Esophagus (tissue), 2 donors: ENCODE data around the gene LDLRAD4. TPM values are rescaled to one million over a fixed set of nuclear protein-coding genes. Genes with fewer than 3 reads are reported as not detected.

Experiments
- H3K27ac ChIP-seq, 2 donors: one replicate each; pipeline ENCODE4 v1.5.1; 2013; ENCODE audit warnings: low read depth in 2 of 2, mild to moderate bottlenecking in 2 of 2, inconsistent platforms in 1 of 2, low read length in 1 of 2, moderate library complexity in 1 of 2
- H3K27me3 ChIP-seq, 2 donors: one replicate each; pipeline ENCODE4 v1.6.1; 2013; ENCODE audit warnings: low read length in 2 of 2, control low read depth in 1 of 2, mild to moderate bottlenecking in 1 of 2; ENCODE audit not compliant: insufficient read depth in 2 of 2, control insufficient read depth in 1 of 2
- H3K36me3 ChIP-seq, 2 donors: one replicate each; pipeline ENCODE4 v1.6.1; 2013; ENCODE audit warnings: low read length in 1 of 2; ENCODE audit not compliant: control insufficient read depth in 2 of 2, insufficient read depth in 2 of 2
- H3K4me1 ChIP-seq, 2 donors: one replicate each; pipeline ENCODE4 v1.6.1; 2013; ENCODE audit warnings: low read length in 1 of 2; ENCODE audit not compliant: control insufficient read depth in 2 of 2, insufficient read depth in 2 of 2
- H3K4me3 ChIP-seq, 2 donors: one replicate each; pipeline ENCODE4 v1.5.1; 2013; ENCODE audit warnings: low read length in 2 of 2, mild to moderate bottlenecking in 2 of 2, low read depth in 1 of 2, moderate library complexity in 1 of 2
- H3K9me3 ChIP-seq, 2 donors: one replicate each; pipeline ENCODE4 v1.6.1; 2013; ENCODE audit warnings: mild to moderate bottlenecking in 2 of 2, low read depth in 1 of 2, low read length in 1 of 2, moderate library complexity in 1 of 2; ENCODE audit not compliant: control insufficient read depth in 2 of 2, insufficient read depth in 1 of 2
- WGBS, 2 donors: extraction: QIAGEN DNeasy Blood & Tissue Kit; methylation state at CpG; one replicate each; pipeline ENCODE4 v1.1.7; 2013; 5-methylcytosine and 5-hydroxymethylcytosine counted together
- polyA plus RNA-seq, 2 donors: library from polyadenylated mRNA; stranded (reverse); fragments of 200-250 nt; gene quantifications; one replicate each; pipeline ENCODE4 v1.2.3, GENCODE V29; 2013
- donor health status: healthy with polysubstance abuse.
- donor health status: Bipolar disorder and iron deficiency.

LDLRAD4 gene
- polyA plus RNA-seq, 2 donors: 0.79 to 0.99 TPM

DNA sequence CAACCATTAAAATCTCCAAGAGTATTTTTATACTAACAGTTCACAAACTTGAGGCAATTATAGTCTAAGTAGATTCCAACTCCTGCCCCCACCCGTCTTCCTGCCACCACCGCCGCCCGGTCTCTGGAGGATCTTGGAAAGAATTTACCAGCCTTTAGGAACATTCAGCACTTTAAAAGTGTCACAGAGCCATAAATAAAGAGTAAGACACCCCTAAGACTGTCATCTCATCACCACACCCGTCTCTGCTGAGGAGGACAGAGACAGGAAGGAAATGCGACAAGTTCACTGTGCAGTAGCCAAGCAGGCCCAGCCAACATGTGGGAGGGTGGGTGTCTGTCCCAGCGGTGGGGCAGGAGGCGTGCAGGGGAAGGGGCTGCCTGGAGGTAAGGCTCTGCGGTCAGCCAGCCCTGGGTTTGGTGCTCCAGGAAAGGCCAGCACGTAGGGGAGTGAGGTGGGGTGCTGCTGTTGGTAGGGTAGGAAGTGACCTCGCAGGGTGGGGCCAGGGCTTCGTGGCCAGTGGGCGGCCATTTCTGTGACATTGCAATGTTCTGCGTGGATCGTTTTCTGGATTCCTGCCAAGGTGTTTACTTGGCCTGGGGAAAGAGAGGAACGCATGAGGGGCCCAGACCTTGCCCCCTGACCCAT, 396.2 kb downstream of the LDLRAD4 start:
- no peaks in the 10 kb centered on the region for H3K36me3 ChIP-seq
- H3K4me3 ChIP-seq: no peak overlapping the region
- H3K4me1 ChIP-seq: peaks cover 4 to 6% of the 10 kb centered on the region in 2 donors
- peaks cover 0 to 3% of the 10 kb centered on the region in 2 donors for H3K27me3 ChIP-seq
- 61 to 66% methylated on average over 16 of the region's 16 CpGs for WGBS, 2 donors
- no peaks in the 10 kb centered on the region for H3K9me3 ChIP-seq
- H3K27ac ChIP-seq: peak overlapping the region; percentile 28 to 60

DNA sequence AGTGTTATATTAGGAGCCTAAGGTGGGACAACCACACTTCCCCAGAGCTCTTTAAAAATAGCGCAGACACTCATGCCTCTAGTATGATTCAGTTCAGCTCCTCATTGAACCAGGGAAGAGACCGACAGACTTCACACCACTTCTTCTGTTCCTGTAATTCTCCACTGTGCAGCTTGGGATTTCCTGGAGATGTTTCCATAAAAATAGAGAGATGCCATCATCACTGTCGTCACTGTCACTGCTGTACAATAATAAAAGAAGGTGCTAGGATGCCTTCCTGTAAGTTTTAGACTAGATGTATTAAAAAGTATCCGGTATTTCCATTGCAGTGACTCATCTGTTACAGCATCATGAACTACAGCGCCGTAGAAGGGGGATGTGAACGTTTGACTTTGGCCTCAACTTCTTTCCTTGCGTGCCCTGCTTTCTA, 396.9 kb downstream of the LDLRAD4 start:
- no peak overlapping the region for H3K4me3 ChIP-seq
- no peaks in the 10 kb centered on the region for H3K36me3 ChIP-seq
- H3K4me1 ChIP-seq: peaks cover 4 to 5% of the 10 kb centered on the region in 2 donors
- 76 to 78% methylated on average over 8 of the region's 8 CpGs for WGBS, 2 donors
- H3K9me3 ChIP-seq: no peaks in the 10 kb centered on the region
- peaks cover 0 to 3% of the 10 kb centered on the region in 2 donors for H3K27me3 ChIP-seq
- H3K27ac ChIP-seq: no peak overlapping the region

DNA sequence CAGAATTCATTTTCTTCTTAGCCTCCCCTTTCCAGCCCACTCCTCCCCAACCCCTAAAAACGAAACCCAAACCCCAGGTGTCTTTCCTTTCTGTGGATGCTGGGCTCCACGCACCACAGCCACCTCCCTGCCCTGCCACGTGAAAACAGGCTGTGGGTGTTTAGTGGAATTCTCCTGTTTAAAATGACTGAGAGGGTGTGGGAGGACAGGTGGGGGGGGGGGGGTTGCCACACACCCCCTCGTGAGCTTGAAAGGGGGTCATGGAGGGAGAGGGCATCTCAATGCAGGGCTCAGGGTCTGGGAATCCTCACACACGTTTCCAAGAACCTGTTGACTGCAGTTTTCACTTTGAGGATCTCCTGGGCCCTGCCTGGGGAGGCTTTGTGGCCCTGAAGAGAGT, 397.5 kb downstream of the LDLRAD4 start:
- Histone ChIP-seq H3K4me1 (peaks cover 2 to 4% of the 10 kb centered on the region in 2 donors), H3K27ac (no peak overlapping the region), H3K27me3 (peaks cover 0 to 1% of the 10 kb centered on the region in 2 donors), H3K36me3 (peaks cover 0 to 2% of the 10 kb centered on the region in 2 donors), H3K9me3 (no peaks in the 10 kb centered on the region), H3K4me3 (no peak overlapping the region)
- 74 to 78% methylated on average over 5 of the region's 5 CpGs for WGBS, 2 donors

DNA sequence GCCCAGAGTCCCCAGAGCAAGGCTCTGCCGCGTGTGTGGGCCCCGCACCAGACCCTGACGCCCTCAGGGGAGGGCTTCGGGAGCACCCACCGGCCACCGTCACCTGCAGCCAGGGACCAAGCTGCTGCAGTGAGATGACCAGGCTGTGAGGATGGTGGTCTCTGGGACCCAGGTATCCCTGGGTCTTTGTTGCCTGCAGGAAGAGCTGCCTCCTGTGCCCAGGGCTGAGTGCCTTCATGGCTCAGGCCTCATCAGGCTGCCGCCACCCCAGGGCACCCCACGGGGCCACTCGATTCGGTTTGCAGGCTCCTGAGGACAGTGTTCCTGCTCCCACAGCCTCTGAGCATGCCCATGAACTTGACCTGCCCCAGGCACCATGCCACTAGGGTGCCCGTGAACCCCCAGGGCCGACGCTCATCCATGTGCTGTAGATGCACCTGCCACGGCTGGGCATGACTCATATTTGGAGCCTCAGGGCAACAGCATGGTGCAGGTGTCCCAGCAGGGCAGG, 398.0 kb downstream of the LDLRAD4 start:
- Histone ChIP-seq H3K36me3 (peaks cover 0 to 3% of the 10 kb centered on the region in 2 donors), H3K4me1 (peaks cover 2 to 4% of the 10 kb centered on the region in 2 donors), H3K27me3 (no peaks in the 10 kb centered on the region), H3K9me3 (no peaks in the 10 kb centered on the region), H3K27ac (no peak overlapping the region), H3K4me3 (no peak overlapping the region)
- 79 to 82% methylated on average over 15 of the region's 15 CpGs for WGBS, 2 donors

DNA sequence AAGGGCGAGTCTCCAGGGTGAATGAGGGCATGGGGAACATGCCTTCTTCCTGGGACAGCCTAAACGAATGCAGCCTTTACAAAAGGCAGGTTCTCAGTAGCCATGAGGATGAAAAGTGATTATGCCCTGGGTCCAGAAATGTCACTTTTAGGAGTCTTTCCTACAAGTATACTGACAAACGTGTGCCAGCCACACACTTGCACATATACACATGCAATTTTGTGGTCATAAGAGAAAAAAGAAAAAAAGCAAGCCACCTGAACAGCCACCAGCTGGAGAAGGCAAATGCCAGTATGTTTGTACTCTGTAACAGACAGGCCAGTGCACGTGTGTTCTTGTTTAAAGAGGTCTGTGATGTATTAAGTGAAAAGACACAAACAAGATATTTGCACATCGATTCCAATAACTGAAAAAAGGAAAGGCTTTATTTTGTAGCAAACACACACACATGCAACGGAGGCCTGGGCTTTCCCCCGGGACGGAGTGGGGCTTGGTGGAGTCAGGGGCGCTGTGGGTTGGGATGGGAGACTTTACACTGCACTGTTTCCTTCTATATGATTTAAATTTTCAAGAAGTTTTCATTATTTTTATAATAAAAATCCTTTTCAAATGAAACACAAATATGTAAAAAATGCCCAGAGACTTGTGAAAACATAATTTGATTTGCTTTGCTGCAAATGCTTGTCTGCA, 399.4 kb downstream of the LDLRAD4 start:
- Histone ChIP-seq H3K27ac (no peak overlapping the region), H3K4me1 (peaks cover 2 to 4% of the 10 kb centered on the region in 2 donors), H3K36me3 (peaks cover 0 to 3% of the 10 kb centered on the region in 2 donors), H3K27me3 (no peaks in the 10 kb centered on the region), H3K4me3 (no peak overlapping the region), H3K9me3 (no peaks in the 10 kb centered on the region)
- WGBS, 2 donors: 66 to 71% methylated on average over 9 of the region's 9 CpGs

DNA sequence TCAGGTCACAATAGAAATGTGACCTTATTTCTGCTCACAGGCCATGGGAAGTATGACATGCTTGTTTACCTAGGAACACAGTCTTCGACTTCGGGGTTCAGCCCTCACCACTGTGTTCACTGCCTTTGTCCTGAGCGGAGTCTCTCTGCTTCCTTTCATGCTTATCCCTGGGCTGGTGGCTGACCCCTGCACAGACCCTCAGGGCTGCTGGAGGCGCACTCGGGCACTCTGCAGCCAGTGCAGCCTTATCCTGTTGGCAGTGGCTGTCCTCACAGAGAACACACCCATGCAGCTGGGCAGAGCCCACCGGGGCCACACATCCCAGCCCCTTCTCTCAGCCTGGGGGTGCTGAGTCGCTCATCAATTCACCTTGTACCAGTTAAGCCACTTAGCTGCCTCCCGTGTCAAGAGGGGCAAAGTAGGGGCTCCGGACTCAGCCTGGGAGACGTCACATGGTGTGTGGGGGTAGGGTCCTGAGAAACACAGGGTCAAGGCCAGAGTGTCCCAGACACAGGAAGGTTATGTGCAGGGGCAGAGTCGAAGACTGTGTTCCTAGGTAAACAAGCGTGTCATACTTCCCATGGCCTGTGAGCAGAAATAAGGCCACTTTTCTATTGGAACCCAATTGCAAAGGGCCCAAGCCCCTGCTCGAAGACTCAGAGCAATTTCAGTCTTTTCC, 400.3 kb downstream of the LDLRAD4 start:
- no peaks in the 10 kb centered on the region for H3K27me3 ChIP-seq
- H3K4me1 ChIP-seq: peaks cover 2 to 4% of the 10 kb centered on the region in 2 donors
- H3K4me3 ChIP-seq: no peak overlapping the region
- peaks cover 0 to 3% of the 10 kb centered on the region in 2 donors for H3K36me3 ChIP-seq
- H3K9me3 ChIP-seq: no peaks in the 10 kb centered on the region
- WGBS, 2 donors: 82 to 85% methylated on average over 13 of the region's 13 CpGs
- H3K27ac ChIP-seq: no peak overlapping the region

DNA sequence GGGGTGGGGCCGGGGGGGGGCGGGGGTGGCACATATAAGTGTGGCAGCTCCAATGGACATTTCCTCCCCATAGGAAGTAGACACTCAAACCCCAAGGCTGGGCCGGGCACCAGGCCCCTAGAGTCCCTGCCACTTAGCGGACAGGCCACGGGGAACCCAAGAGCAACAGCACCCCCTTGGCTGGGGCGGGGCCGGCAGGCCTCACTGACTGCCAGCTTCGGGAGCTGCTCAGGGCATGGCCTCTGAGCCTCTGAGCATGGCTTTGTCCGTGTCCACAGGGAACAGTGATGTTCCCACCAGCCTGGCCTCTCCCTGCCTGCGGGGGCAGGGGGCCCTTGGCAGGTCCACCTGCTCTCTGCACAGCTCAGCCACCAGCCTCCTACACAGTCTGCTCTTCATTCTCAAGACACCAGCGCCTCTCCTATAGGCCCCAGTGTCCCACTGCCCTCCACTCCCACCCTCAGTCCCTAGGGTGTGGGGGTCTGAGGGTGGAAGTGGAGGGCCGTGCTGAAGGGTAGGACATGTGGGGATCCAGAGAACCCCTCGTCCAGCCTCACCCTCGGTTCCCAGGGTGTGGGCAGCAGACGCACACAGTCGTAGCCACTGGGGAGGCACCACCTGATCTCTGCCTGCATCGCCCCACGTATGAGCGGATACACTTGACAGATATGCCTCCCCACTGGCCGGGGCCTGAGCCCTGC, 401.1 kb downstream of the LDLRAD4 start:
- H3K36me3 ChIP-seq: peaks cover 0 to 3% of the 10 kb centered on the region in 2 donors
- H3K4me3 ChIP-seq: no peak overlapping the region
- H3K4me1 ChIP-seq: peaks cover 2 to 4% of the 10 kb centered on the region in 2 donors
- H3K27me3 ChIP-seq: no peaks in the 10 kb centered on the region
- 87 to 89% methylated on average over 18 to 20 of the region's 20 CpGs for WGBS, 2 donors
- H3K9me3 ChIP-seq: no peaks in the 10 kb centered on the region
- no peak overlapping the region for H3K27ac ChIP-seq

DNA sequence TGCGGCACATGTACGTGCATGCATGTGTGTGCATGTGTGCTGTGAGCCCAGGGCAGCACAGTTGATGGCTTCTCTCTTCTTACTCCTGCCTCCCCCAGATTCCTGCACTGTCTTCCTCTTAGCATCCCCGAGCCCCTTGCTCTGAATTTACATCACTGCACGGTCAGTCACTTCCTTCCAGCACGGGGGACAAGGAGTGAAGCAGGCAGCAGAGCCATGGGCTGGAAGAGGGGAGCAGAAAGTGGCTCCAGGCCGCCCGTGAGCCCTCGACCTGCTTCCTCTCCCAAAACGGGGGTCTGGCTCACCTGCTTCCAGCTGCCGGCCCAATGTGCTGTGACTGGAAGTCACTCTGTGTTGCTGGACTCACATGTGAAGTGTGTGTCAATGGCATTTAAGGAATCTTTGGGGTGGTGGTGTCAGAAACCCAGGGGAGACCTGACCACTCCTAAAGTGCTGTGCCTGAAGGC, 401.7 kb downstream of the LDLRAD4 start:
- H3K4me1 ChIP-seq: peaks cover 0 to 4% of the 10 kb centered on the region in 2 donors
- WGBS, 2 donors: 90% methylated on average over 10 of the region's 10 CpGs
- peaks cover 0 to 3% of the 10 kb centered on the region in 2 donors for H3K36me3 ChIP-seq
- no peak overlapping the region for H3K4me3 ChIP-seq
- no peak overlapping the region for H3K27ac ChIP-seq
- H3K27me3 ChIP-seq: no peaks in the 10 kb centered on the region
- no peaks in the 10 kb centered on the region for H3K9me3 ChIP-seq
